H54 (cell line): ENCODE results near the gene BRAP.
"Not testable (repeated sequence)": the region's sequence is repeated elsewhere in the genome, so short reads cannot be mapped to it uniquely, and the experiment has no call there.

Experiments used
- DNase-seq: peaks from one replicate; pipeline ENCODE4 v3.0.0; 2011; ENCODE audit warnings: low spot score, mixed read lengths; ENCODE audit not compliant: insufficient read length
- FAIRE-seq: peaks from 3 replicates; lab custom pipeline; 2011; peaks lifted over from hg19 to GRCh38; lab: Jason Lieb, UNC
- POLR2A ChIP-seq: IDR thresholded peaks from 2 replicates; pipeline ENCODE4 v1.6.1; 2011; ENCODE audit warnings: low read depth, mild to moderate bottlenecking, low read length

Gene BRAP, protein sequence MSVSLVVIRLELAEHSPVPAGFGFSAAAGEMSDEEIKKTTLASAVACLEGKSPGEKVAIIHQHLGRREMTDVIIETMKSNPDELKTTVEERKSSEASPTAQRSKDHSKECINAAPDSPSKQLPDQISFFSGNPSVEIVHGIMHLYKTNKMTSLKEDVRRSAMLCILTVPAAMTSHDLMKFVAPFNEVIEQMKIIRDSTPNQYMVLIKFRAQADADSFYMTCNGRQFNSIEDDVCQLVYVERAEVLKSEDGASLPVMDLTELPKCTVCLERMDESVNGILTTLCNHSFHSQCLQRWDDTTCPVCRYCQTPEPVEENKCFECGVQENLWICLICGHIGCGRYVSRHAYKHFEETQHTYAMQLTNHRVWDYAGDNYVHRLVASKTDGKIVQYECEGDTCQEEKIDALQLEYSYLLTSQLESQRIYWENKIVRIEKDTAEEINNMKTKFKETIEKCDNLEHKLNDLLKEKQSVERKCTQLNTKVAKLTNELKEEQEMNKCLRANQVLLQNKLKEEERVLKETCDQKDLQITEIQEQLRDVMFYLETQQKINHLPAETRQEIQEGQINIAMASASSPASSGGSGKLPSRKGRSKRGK

GRCh38 chr12:111685811-111686573 lies at the start of gene BRAP, which contains the start of gene ACAD10:
Gene BRAP, minus strand, starts transcription at chr12:111685956. Its CDS starts 164 bp downstream, at chr12:111685792.
Gene ACAD10, plus strand, starts transcription at chr12:111686053. Its CDS starts 6,657 bp downstream, at chr12:111692710.
- peak; percentile 94 for DNase-seq
- peak; percentile 93 for FAIRE-seq
- peak; percentile 86 for TF ChIP-seq POLR2A

DNA sequence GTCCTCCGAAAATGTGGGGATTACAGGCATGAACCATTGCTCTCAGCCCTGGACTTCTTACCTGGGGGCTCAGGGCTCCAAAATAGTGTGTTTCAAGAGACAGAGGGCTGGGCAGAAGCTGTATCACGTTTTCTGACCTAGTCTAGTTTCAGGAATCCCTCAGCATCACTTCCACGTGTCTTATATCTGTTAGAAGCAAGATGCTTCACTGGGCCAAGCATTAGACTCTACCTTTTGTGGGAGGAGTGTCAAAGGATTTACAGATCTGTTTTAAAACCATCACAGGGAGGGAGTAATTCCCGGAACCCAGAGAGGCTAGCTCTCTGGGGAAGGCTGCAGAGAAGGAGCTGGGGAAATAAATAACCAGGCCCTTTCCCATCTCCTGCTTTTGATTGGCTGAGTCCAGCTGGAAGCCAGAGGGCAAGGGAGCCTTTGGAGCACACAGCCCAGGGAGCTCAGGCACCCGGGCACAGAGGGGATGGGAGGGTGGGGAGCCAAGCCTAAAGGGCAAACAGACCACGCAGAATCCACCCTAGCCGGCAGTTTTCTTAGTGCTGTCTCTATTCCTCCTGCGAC lies 47.7 kb upstream of the BRAP start:
- FAIRE-seq, result no peak
- no peak for DNase-seq
- TF ChIP-seq POLR2A, result no peak

DNA sequence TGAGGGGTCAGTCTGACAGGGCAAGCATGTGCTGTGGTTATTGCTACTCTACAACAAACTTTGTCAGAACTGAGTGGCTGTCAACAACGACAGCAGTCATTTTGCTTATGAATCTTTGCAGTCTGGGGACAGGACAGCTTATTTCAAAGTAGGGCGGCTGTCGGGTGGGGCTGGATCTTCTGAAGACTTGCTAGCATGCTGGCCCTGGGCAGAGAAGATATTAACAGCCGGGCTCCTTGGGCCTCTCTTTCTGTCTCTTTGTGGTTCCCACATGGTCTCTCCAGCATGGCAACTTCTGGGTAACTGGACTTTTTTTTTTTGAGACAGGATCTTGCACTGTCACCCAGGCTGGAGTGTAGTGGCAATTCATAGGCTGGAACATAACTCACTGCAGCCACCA lies 47.0 kb upstream of the BRAP start:
- FAIRE-seq (no peak), DNase-seq (no peak)

DNA sequence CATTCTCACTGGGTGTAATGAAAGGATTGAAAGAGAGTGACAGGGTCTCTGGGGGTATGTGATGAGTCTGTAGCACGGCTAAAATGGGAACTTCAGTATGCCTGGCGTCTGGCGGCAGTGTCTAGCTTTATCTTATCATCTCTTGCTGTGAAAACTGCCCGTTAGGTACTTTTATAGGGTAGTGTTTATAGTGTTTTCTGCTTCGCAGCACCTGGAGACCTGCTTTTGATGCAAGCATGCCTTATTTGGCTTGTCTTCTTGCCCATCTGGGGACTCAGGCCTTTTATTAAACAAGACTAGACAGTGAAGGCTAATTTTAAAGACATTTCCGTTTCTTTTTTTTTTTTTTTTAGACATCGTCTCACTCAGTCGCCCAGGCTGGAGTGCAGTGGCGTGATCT lies 44.7 kb upstream of the BRAP start:
- FAIRE-seq, result no peak
- DNase-seq, result no peak
- TF ChIP-seq POLR2A, result no peak

More for the DNA sequence above, 47.0 kb upstream of the BRAP start:
- no peak for TF ChIP-seq POLR2A

DNA sequence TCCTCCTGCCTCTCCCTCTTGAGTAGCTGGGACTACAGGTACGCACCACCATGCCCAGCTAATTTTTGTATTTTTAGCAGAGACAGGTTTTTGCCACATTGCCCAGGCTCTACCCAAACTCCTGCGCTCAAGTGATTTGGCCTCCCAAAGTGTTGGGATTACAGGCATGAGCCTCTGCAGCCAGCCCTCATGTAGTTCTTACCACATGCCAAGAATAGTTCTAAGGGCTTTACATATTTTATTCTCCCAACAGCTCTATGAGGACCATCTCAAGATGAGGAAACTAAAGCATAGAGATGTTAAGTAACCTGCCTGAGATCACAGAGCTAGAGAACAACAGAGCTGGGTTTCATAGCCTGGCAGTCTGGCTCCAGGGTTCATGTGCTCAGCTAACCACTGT lies 43.0 kb upstream of the BRAP start:
- TF ChIP-seq POLR2A, result no peak
- DNase-seq, result no peak
- no peak for FAIRE-seq

DNA sequence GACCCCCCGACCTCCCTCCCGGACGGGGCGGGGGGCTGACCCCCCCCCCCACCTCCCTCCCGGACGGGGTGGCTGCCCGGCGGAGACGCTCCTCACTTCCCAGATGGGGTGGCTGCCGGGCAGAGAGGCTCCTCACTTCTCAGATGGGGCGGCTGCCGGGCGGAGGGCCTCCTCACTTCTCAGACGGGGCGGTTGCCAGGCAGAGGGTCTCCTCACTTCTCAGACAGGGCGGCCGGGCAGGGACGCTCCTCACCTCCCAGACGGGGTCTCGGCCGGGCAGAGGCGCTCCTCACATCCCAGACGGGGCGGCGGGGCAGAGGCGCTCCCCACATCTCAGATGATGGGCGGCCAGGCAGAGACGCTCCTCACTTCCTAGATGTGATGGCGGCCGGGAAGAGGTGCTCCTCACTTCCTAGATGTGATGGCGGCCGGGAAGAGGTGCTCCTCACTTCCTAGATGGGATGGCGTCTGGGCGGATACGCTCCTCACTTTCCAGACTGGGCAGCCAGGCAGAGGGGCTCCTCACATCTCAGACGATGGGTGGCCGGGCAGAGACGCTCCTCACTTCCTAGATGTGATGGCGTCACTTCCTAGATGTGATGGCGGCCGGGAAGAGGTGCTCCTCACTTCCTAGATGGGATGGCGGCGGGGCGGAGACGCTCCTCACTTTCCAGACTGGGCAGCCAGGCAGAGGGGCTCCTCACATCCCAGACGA lies 38.0 kb upstream of the BRAP start:
- DNase-seq, FAIRE-seq: not testable (repeated sequence)

- DNase-seq (no peak), FAIRE-seq (no peak)
- no peak for TF ChIP-seq POLR2A
These were observed 34.7 kb upstream of the BRAP start for GRCh38 chr12:111720457-111720856.

- DNase-seq, FAIRE-seq: not testable (repeated sequence)
These were observed 33.6 kb upstream of the BRAP start for GRCh38 chr12:111719316-111719715.

GRCh38 chr12:111715279-111715678 lies 29.5 kb upstream of the BRAP start:
- FAIRE-seq (no peak), DNase-seq (no peak)
- TF ChIP-seq POLR2A, result no peak

DNA sequence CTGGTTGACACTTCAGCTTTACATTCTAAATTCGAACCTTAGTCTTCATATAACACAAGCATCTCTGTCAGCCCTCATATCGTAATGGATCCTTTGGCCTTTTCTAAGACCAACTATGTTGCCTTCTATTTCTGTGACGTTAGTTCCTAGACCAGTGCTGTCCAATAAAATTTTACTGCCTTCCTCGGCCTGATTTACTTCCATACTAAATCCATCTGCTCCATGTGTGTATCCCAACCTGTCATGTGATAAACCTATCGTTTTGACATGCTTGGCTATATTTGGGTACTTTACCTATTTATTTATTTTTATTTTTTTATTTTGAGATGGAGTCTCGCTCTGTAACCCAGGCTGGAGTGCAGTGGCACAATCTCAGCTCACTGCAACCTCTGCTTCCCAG lies 20.4 kb upstream of the BRAP start:
- FAIRE-seq (no peak), DNase-seq (no peak)
- no peak for TF ChIP-seq POLR2A

- no peak for DNase-seq
- no peak for TF ChIP-seq POLR2A
- FAIRE-seq, result no peak
These were observed 19.9 kb upstream of the BRAP start for GRCh38 chr12:111705672-111706071.

DNA sequence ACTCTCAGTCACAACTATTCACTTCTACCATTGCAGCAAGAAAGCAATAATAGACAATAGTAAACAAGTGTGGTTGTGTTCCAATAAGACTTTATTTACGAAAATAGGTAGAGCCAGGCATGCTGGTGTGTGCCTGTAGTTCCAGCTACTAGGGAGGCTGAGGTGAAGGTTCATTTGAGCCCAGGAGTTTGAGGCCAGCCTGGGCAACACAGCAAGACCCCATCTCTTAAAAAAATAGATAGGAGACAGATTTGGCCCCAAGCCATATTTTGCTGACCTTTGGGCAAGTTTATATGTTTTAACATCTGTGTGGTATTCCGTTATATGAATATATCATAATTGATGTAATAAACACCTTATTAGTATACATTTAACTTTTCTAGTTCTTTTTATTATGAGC lies 14.2 kb upstream of the BRAP start:
- FAIRE-seq (no peak), DNase-seq (no peak)
- no peak for TF ChIP-seq POLR2A

DNA sequence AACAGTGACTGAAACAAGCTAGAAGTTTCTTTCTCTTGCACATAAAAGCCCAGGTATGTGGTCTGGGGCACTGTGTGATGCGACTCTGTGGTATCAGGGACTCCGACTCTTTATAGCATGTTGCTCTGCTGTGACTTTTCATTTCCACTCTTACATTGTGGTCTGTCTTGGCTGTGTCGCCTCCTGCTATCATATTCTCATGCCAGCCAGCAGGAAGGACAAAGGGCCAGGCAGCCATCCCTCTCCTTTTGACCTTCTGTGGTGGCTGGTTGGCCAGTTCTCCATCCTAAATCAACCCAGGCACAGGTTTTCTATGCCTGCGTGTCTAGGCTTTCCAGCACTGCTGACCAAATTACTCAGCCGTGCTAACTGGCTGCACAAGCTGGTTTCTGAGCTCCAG lies 8.1 kb upstream of the BRAP start:
- no peak for TF ChIP-seq POLR2A
- DNase-seq (no peak), FAIRE-seq (no peak)
